ENCODE data around the gene KCNQ1.

DNA sequence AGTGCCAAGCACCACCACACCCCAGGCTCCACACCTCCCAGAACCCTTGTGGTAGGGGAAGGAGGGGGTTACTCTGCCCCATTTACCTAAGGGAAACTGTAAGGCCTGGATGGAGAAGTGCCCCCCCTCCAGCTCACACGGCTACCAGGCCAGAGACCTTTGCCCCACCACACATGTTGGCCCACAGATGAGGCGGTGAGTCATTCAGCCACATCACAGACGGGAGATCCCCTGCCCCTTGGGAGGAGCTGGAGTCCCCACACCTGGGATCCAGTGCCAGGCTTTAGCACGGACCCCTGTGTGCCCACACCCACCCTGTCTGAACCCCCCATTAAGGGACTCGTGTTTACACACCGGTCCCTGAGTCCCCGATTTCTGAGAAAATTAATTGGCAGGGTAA is 415.8 kb downstream of the KCNQ1 start:
- TF ChIP-seq, protein P1, sequence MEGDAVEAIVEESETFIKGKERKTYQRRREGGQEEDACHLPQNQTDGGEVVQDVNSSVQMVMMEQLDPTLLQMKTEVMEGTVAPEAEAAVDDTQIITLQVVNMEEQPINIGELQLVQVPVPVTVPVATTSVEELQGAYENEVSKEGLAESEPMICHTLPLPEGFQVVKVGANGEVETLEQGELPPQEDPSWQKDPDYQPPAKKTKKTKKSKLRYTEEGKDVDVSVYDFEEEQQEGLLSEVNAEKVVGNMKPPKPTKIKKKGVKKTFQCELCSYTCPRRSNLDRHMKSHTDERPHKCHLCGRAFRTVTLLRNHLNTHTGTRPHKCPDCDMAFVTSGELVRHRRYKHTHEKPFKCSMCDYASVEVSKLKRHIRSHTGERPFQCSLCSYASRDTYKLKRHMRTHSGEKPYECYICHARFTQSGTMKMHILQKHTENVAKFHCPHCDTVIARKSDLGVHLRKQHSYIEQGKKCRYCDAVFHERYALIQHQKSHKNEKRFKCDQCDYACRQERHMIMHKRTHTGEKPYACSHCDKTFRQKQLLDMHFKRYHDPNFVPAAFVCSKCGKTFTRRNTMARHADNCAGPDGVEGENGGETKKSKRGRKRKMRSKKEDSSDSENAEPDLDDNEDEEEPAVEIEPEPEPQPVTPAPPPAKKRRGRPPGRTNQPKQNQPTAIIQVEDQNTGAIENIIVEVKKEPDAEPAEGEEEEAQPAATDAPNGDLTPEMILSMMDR (conservative IDR thresholded peaks at IDR 0.05; ENCODE audit: low read length), result no peak
- no peak for TF ChIP-seq EZH2phosphoT487 (IDR thresholded peaks at IDR 0.05; ENCODE audit: borderline replicate concordance)

Data from Loucy (cell line).